OCI-LY1 (cell line): ENCODE measurements around the gene HMGA1.

Experiments used
- CTCF ChIP-seq: fragments of 200-600 bp; sonication (generic), shearing (Covaris generic); IDR thresholded peaks from 2 replicates; pipeline ENCODE4 v1.5.1; 2017; ENCODE audit warnings: mild to moderate bottlenecking, antibody characterized with exemption, low read length, moderate library complexity, mixed read lengths
- EZH2 ChIP-seq: fragments of 200-600 bp; sonication (generic), shearing (Covaris generic); IDR thresholded peaks from 2 replicates; pipeline ENCODE4 v1.8.0; 2017; ENCODE audit warnings: borderline replicate concordance, mixed run types, mild to moderate bottlenecking, antibody characterized with exemption, low read length, moderate library complexity, mixed read lengths

- TF ChIP-seq CTCF (no peak), EZH2 (no peak)
Observed at GRCh38 chr6:34243131-34243771, 6.6 kb downstream of the HMGA1 start.
